Hepatocyte (in vitro differentiated cells): ENCODE results near the gene CAPNS2. TPM values are rescaled to one million over a fixed set of nuclear protein-coding genes. Genes with fewer than 3 reads are reported as not detected.

ENCODE experiments used
- DNase-seq: peaks from one replicate; pipeline ENCODE4 v3.0.0-alpha.2; 2016; ENCODE audit warnings: low spot score
- H2AFZ ChIP-seq: fragments of 200-600 bp; sonication (generic); 2 replicates; pipeline ENCODE4 v1.6.0; 2016; ENCODE audit warnings: antibody characterized with exemption, mild to moderate bottlenecking
- H3K27ac ChIP-seq: fragments of 200-600 bp; sonication (generic); 2 replicates; pipeline ENCODE4 v1.5.1; 2016; ENCODE audit warnings: mild to moderate bottlenecking
- H3K27me3 ChIP-seq: fragments of 200-600 bp; sonication (generic); 2 replicates; pipeline ENCODE4 v1.6.1; 2016
- H3K36me3 ChIP-seq: fragments of 200-600 bp; sonication (generic); replicated peaks from 2 replicates; pipeline ENCODE4 v1.5.1; 2016; ENCODE audit warnings: low read depth; ENCODE audit not compliant: insufficient read depth
- H3K4me1 ChIP-seq: fragments of 200-600 bp; sonication (generic); 2 replicates; pipeline ENCODE4 v1.5.1; 2016; ENCODE audit warnings: mild to moderate bottlenecking, moderate library complexity; ENCODE audit not compliant: insufficient read depth
- H3K4me2 ChIP-seq: fragments of 200-600 bp; sonication (generic); 2 replicates; pipeline ENCODE4 v1.6.0; 2016
- H3K4me3 ChIP-seq: fragments of 200-600 bp; sonication (generic); 2 replicates; pipeline ENCODE4 v1.5.1; 2016; ENCODE audit warnings: mild to moderate bottlenecking
- H3K79me2 ChIP-seq: fragments of 200-600 bp; sonication (generic); 2 replicates; pipeline ENCODE4 v1.6.0; 2017; ENCODE audit warnings: mild to moderate bottlenecking
- H3K9me2 ChIP-seq: fragments of 200-600 bp; sonication (generic); replicated peaks from 2 replicates; pipeline ENCODE4 v1.6.0; 2017; ENCODE audit warnings: mild to moderate bottlenecking; ENCODE audit not compliant: insufficient read depth
- H3K9me3 ChIP-seq: fragments of 200-600 bp; sonication (generic); 2 replicates; pipeline ENCODE4 v1.5.1; 2016; ENCODE audit warnings: low read depth, mild to moderate bottlenecking
- H4K20me1 ChIP-seq: fragments of 200-600 bp; sonication (generic); 2 replicates; pipeline ENCODE4 v1.6.0; 2016; ENCODE audit warnings: mild to moderate bottlenecking; ENCODE audit not compliant: insufficient read depth, poor library complexity, severe bottlenecking
- CTCF ChIP-seq: fragments of 200-600 bp; sonication (generic); IDR thresholded peaks from 2 replicates; pipeline ENCODE4 v1.5.1; 2016; ENCODE audit warnings: antibody characterized with exemption, mild to moderate bottlenecking; ENCODE audit not compliant: poor library complexity
- EZH2 ChIP-seq: fragments of 200-600 bp; sonication (generic); IDR thresholded peaks from 2 replicates; pipeline ENCODE4 v1.6.1; 2016; ENCODE audit warnings: antibody characterized with exemption, mild to moderate bottlenecking, borderline replicate concordance
- EZH2phosphoT487 ChIP-seq: fragments of 200-600 bp; sonication (generic); IDR thresholded peaks from one replicate; pipeline ENCODE4 v1.6.1; 2018; ENCODE audit warnings: antibody characterized with exemption, mild to moderate bottlenecking, low read depth, moderate library complexity; ENCODE audit not compliant: unreplicated experiment, severe bottlenecking
- WGBS: methylation state at CpG from one replicate; pipeline ENCODE4 v1.1.6; 2016; ENCODE audit warnings: low lambda C conversion rate; ENCODE audit errors: missing lambda C conversion rate; 5-methylcytosine and 5-hydroxymethylcytosine counted together
- polyA plus RNA-seq: library from polyadenylated mRNA; unstranded; fragments of >200 nt; fragmentation: Nextera tagmentation; extraction: Ambion mirVana; gene quantifications from 2 replicates; pipeline ENCODE4 v1.2.1, GENCODE V29; 2016
- total RNA-seq: library from RNA; depleted of rRNA; stranded (reverse); fragments of >200 nt; gene quantifications from 2 replicates; pipeline ENCODE4 v1.2.3, GENCODE V29; 2014

Gene CAPNS2
- total and polyA plus RNA-seq, 2 experiments from 2014 or later, result 0.30 TPM; not detected in 1

GRCh38 chr16:55575496-55575895 lies 9.0 kb downstream of the CAPNS2 start:
- 65% methylated on average over 1 of the region's 1 CpG for WGBS
- Histone ChIP-seq H2AFZ (no peak overlapping the region), H3K27me3 (no peaks in the 10 kb centered on the region), H3K4me3 (no peak overlapping the region), H3K4me2 (no peak overlapping the region), H3K79me2 (no peaks in the 10 kb centered on the region), H3K4me1 (no peaks in the 10 kb centered on the region), H3K36me3 (no peaks in the 10 kb centered on the region), H3K9me3 (no peaks in the 10 kb centered on the region), H4K20me1 (no peaks in the 10 kb centered on the region), H3K27ac (no peak overlapping the region), H3K9me2 (no peaks in the 10 kb centered on the region)
- DNase-seq, result no peak
- no peak for TF ChIP-seq EZH2phosphoT487
- no peak for TF ChIP-seq CTCF
- TF ChIP-seq EZH2, result no peak

- TF ChIP-seq EZH2 (no peak), CTCF (no peak), EZH2phosphoT487 (no peak)
- Histone ChIP-seq H3K27me3 (no peaks in the 10 kb centered on the region), H2AFZ (no peak overlapping the region), H3K4me1 (no peaks in the 10 kb centered on the region), H3K9me2 (no peaks in the 10 kb centered on the region), H3K36me3 (no peaks in the 10 kb centered on the region), H3K9me3 (no peaks in the 10 kb centered on the region), H3K79me2 (no peaks in the 10 kb centered on the region), H4K20me1 (no peaks in the 10 kb centered on the region), H3K27ac (no peak overlapping the region), H3K4me2 (no peak overlapping the region), H3K4me3 (no peak overlapping the region)
- WGBS, result 88% methylated on average over 2 of the region's 2 CpGs
- no peak for DNase-seq
These were observed 9.9 kb downstream of the CAPNS2 start for GRCh38 chr16:55576384-55576783.

- Histone ChIP-seq H2AFZ (no peak overlapping the region), H3K4me1 (no peaks in the 10 kb centered on the region), H3K9me3 (no peaks in the 10 kb centered on the region), H3K36me3 (no peaks in the 10 kb centered on the region), H3K9me2 (no peaks in the 10 kb centered on the region), H3K27ac (no peak overlapping the region), H3K4me3 (no peak overlapping the region), H4K20me1 (no peaks in the 10 kb centered on the region), H3K27me3 (no peaks in the 10 kb centered on the region), H3K79me2 (no peaks in the 10 kb centered on the region), H3K4me2 (no peak overlapping the region)
- TF ChIP-seq CTCF, result no peak
- no peak for TF ChIP-seq EZH2
- no peak for TF ChIP-seq EZH2phosphoT487
- WGBS, result 90% methylated on average over 3 of the region's 3 CpGs
- DNase-seq, result no peak
These were observed 11.4 kb downstream of the CAPNS2 start for GRCh38 chr16:55577887-55578286.

- Histone ChIP-seq H3K27me3 (no peaks in the 10 kb centered on the region), H3K4me1 (no peaks in the 10 kb centered on the region), H3K4me3 (no peak overlapping the region), H2AFZ (no peak overlapping the region), H3K9me2 (no peaks in the 10 kb centered on the region), H3K36me3 (no peaks in the 10 kb centered on the region), H3K4me2 (no peak overlapping the region), H4K20me1 (no peaks in the 10 kb centered on the region), H3K27ac (no peak overlapping the region), H3K9me3 (no peaks in the 10 kb centered on the region), H3K79me2 (no peaks in the 10 kb centered on the region)
- no peak for DNase-seq
- 64% methylated on average over 2 of the region's 2 CpGs for WGBS
- TF ChIP-seq CTCF, result no peak
These were observed 19.1 kb downstream of the CAPNS2 start for GRCh38 chr16:55585631-55586030.
